Measurements from ENCODE around the gene IQSEC1.

The IQSEC1 gene

GRCh38 chr3:12919205-12919604 lies 154.0 kb downstream of the IQSEC1 start:
- no peak for DNase-seq

DNA sequence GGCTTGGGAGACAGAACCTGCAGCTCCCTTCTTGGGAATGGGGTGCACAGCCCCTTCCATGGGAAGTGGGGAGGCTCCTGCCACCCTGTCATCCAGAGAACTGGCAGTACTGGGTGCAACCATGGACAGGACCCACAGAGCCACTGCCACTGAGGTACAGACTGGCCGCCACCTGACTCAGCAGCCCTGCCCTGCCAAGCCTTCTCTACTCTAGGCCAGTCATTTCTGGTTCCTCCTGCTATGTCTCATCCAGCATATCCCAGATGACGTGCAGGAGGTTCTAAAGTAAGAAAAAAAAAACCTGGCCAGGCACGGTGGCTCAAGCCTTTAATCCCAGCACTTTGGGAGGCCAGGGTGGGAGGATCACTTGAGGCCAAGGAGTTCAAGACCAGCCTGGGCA lies 155.0 kb downstream of the IQSEC1 start:
- DNase-seq: no peak

DNA sequence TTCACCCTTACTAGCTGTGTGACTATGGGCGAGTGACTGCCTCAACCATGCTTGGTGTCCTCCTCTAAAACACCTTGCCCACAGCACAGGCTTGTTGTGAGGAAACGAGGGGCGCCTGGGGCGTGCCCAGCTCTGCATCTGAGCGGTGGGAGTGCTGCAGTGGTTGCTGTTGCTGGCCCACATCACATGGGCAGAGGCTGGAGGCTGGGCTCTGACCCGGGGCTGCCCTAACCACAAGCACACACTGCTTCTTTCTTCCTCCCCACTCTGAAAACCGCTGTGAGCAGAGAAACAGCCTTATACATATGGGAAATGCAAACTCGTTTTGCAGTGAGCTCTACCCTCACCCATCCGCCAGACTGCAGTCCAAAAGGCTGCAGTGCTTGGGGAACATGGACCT lies 157.1 kb downstream of the IQSEC1 start:
- no peak for DNase-seq

GRCh38 chr3:12914088-12914487 lies 159.1 kb downstream of the IQSEC1 start:
- no peak for DNase-seq

DNA sequence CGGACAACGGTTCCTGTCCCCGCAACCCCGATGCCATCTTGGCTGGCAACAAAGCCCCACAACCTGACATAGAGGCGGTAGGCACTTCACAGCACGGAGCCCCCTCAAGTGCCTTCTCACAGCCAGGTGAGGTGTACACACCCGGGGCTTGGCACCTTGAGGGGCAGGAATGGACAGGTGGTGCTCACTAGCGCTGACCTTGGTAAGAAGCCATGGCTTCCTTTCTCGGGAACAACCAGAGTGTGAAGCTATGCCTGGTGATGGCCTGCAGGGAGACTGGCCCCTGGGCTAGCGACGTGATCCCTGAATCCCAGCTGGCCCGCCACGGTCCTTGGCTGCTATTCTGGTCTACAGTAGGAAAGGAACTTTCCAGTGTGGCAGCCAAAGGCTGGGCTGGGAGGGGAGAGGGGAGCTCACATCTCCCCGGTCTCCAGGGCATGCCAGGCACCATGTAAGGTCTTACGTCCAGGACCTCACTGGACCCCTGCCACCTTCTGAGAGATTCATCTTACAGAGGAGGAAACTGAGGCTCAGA lies 161.3 kb downstream of the IQSEC1 start:
- no peak for DNase-seq

- DNase-seq: no peak
Observed at GRCh38 chr3:12910356-12911099, 162.7 kb downstream of the IQSEC1 start.

DNA sequence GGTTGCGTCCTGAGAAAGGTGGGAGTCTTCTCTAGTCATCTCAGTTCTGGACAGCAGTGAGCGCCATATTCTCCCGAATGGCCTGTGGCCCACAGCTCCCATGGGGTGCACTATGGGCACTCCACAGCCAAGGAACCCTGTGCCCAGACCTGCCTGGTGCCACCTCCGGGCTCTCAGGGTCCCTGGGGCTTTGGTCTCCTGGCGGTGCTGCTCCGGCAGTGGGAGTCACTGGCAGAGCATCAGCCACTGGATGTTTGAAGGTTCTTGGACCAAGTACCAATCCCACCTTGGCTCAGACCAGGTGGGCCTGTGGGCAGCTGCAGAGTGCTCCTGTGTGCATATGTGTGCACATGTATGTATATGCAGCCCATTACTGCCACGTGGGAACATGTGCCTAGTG lies 163.5 kb downstream of the IQSEC1 start:
- no peak for DNase-seq

- DNase-seq: no peak
Observed at GRCh38 chr3:12908859-12909258, 164.4 kb downstream of the IQSEC1 start.

DNA sequence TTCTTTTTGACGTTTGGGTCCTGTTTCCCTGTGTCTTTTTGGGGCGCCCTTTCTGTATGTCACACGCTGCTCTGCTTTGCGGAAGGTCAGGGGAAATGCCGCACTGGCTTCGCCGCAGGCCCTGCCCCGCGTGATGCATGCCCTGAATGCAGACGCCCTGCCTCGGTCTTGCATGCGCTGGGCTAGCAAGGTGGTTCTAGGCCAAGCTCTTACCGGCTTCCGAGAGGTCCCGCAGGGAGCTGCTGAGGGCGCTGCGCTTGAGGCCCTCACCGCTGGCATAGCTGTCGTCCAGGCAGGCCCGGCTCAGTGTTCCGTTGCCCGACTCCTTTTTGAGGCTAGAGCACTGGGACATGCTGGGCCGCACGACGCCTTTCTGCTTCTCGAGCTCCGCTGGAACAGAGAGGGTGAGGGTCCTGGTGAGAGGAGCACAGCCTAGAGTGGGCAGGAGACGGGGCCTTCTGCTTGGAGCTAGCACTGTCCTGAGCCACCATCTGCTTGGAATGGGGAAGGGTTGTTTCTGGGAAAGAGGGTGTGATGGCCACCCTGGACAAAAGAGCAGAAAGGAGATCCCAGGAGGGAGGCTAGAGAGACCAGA lies 165.0 kb downstream of the IQSEC1 start:
- no peak for DNase-seq

DNA sequence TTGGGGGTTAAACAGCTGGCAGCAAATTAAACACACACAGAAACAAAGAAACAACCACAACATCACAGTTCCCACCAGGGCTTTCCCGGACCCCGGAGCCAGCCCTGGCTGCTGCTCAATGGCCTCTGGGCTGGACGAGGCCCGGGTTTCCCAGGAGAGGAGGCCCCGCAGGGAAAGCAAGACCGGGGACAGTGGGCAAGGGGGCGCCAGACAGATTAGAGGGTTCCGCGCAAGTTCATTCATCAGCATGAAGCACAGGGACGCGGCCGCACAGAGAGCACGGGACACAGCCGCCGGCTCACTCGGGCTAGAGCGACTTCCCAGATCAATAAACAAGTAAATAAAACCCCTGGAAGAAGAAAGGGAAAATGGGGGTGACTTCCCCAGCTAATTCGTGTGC lies 165.5 kb downstream of the IQSEC1 start:
- DNase-seq: no peak

DNA sequence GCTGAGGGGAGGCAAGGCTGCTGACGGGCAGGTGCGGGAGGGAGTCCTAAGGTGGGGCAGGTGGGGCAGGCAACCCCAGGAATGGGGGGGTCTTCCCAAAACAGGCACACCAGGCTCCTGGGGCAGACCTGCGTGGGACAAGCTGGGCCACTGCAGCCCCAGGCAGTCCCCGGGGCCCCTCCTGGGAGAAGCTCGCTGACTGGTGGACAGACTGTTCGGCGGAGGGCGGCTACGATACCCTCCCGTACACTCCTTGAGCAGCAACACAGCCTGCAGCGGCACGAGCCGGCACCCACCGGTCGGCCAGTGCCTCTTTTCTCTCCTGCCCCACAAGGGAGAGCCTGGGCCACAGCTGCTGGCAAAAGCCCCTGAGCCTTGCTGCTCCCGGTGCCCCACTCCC lies 165.9 kb downstream of the IQSEC1 start:
- no peak for DNase-seq

- no peak for DNase-seq
Observed at GRCh38 chr3:12906916-12907290, 166.3 kb downstream of the IQSEC1 start.

GRCh38 chr3:12906141-12906915 lies 166.9 kb downstream of the IQSEC1 start:
- DNase-seq: no peak

DNA sequence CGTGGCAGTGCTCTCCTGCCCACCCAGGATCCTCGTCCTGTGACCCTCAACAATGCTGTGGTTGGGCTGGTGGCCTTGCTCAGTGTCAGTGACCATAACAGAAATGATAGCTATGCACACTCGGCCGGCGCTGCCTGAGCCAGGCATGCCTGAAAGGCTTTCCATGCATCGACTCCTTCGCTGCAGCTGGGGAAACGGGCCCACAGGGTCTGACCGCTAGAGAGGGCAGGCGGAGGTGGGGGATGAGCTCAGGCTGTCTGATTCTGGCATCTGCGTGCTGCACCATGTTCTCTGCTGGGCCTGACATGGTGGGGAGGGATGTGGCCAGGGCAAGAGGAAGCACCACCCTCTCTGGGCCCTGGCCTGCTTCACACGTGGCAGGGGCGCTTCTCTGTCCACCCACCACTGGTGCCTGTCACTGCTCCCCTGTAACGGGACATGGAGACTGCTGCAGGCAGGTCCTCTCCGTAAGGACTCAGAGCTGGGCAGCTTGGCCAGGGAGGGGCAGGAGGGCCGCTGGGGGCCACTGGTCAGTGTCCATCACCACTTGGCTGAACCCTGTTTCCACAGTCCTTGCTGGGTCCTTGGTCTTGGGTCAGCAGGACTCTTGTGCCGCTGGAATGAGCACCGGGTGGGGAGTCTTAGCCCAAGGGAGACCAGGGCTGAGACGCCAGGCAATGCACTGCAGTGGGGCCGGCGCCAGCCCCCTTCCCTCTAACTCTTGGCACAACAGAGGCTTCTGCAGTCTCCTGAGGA lies 167.7 kb downstream of the IQSEC1 start:
- DNase-seq: no peak

GRCh38 chr3:12904951-12905315 lies 168.3 kb downstream of the IQSEC1 start:
- DNase-seq: no peak

DNA sequence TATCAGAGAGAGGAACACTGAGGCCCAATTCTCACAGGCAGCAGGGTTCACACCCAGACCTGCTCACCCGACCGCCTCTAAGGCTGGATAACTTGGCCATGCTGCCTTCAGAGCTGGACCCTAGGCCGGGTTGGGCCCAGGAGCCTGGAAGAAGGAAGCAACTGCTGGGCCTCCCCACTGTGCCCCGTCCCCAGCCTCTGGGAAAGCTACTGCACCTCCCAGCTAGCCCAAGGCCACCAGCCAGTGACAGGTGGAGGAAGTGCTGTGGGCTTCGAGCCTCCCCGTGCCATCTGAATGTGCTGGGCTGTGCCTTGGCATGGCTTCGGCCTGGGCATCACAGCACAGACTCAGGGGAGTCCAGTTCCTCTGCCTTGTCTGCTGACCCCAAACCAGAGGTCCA lies 169.3 kb downstream of the IQSEC1 start:
- DNase-seq: no peak

GRCh38 chr3:12903000-12903800 lies 170.0 kb downstream of the IQSEC1 start:
- DNase-seq: no peak

DNA sequence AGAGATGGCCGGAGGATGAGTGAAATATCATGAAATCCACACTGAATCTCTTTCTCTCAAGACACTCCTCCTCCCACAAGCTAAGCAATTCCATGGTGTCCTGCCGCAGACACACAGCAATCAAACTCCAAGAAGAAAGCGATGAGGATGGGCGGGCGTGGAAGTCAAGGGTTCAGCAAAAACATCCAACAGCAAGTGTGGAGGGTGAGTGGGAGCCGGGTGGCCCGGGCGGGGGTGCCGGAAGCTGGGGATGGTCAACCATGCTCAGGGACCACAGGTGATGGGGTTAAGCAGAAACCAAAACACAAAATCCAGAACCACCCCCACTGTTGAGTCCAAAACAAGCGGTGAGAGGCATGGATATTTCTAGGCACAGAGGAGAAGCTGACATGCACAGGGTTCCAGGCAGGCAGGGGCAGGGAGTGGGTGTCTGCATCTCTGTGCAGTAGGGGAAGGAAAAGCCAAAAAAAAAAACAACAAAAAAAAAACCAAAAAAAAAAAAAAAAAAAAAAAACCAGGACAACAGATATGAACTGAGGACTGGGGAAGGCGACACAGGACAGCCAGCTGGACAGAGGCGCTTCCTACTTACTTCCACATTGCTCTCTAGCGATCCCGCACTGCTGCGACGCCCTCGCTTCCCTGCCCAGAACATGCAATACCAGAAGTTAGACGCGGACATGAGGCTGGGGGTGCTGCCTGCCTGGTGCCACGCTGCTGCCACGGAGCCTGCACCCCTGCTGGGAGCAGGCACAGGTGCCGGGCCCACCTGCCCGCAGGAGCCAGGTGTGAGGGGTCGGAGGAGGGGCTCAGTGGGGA lies 170.8 kb downstream of the IQSEC1 start:
- DNase-seq: no peak

DNA sequence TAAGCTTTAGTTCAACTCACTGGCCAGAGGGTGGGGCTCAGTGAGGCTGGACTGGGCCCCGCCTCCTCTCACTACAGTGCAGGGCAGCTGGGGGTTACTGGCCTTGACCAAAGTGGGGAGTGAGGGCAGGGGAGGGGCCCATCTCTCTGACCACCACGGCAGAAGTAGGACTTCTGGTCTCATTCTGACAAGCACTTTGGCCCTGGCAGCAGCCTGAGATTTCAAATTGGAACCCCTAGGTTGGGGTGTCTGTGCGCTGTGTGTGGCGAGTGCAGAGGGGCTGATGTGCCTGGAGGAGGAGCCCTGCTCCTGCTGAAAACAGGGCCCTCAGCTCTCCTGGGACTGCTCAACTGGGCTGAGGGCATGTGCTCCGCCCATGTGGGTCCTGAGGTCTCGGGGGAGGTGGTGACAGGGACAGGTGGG lies 171.6 kb downstream of the IQSEC1 start:
- no peak for DNase-seq

DNA sequence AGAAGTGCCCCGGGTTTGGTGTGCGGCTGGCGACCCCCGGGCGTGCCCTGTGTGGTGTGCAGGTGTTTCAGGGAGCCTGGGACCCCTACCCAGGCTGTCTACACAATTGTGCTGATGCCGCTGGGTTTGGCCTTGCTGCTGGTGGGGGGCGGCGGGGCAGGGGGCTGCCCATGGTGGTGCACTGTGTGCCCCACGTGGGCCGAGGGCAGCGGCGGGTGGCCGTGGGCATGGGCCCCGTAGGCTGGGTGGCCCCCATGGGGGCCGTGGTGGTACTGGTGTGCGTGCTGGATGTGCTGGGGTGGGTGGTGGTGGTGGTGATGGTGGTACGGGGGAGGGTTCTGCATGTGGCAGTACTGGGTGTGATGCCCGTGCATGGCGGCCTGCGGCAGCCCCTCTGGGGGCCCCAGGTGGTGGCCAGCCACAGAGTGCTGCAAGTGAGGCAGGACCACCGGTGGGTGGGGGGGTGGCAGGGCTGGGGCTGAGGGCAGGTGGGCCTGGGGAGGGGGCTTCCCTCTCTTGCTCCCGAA lies 172.3 kb downstream of the IQSEC1 start:
- DNase-seq: no peak
